ENCODE data around the gene HIPK2.

HIPK2 gene

GRCh38 chr7:139660317-139661042 lies 117.3 kb downstream of the HIPK2 start:
- TF ChIP-seq, protein P1, sequence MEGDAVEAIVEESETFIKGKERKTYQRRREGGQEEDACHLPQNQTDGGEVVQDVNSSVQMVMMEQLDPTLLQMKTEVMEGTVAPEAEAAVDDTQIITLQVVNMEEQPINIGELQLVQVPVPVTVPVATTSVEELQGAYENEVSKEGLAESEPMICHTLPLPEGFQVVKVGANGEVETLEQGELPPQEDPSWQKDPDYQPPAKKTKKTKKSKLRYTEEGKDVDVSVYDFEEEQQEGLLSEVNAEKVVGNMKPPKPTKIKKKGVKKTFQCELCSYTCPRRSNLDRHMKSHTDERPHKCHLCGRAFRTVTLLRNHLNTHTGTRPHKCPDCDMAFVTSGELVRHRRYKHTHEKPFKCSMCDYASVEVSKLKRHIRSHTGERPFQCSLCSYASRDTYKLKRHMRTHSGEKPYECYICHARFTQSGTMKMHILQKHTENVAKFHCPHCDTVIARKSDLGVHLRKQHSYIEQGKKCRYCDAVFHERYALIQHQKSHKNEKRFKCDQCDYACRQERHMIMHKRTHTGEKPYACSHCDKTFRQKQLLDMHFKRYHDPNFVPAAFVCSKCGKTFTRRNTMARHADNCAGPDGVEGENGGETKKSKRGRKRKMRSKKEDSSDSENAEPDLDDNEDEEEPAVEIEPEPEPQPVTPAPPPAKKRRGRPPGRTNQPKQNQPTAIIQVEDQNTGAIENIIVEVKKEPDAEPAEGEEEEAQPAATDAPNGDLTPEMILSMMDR (IDR thresholded peaks at IDR 0.05; ENCODE audit: insufficient read depth, missing control alignments), result no peak
- no peak for DNase-seq (ENCODE audit: insufficient read length, low spot score)
- FAIRE-seq, result no peak

DNA sequence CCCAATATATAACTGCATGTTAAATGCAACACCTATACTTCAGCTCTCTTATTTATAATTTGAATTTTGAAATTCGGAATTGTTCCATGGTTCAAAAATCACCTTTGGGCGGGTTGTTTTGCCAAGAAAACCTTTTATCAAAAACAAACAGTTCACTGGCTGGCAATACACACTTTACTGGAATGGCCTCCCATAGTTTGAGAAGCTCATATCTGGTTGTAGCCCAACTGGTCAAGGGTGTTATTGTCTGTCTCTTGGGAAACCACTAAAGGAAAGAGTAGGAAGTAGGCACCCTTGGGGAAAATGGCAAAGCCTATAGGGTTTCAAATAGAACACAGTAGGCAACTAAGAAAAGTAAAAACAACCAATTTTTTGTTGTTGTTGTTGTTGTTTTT lies 117.9 kb downstream of the HIPK2 start:
- no peak for FAIRE-seq
- TF ChIP-seq, protein P1 (IDR thresholded peaks at IDR 0.05; ENCODE audit: insufficient read depth, missing control alignments), result no peak
- no peak for DNase-seq (ENCODE audit: insufficient read length, low spot score)

GRCh38 chr7:139658908-139659675 lies 118.7 kb downstream of the HIPK2 start:
- DNase-seq (ENCODE audit: insufficient read length, low spot score) (no peak), FAIRE-seq (no peak)

GRCh38 chr7:139658296-139658695 lies 119.5 kb downstream of the HIPK2 start:
- no peak for DNase-seq (ENCODE audit: insufficient read length, low spot score)
- FAIRE-seq, result no peak
- TF ChIP-seq, protein P1 (IDR thresholded peaks at IDR 0.05; ENCODE audit: insufficient read depth, missing control alignments), result no peak

More at GRCh38 chr7:139658908-139659675, 118.7 kb downstream of the HIPK2 start:
- TF ChIP-seq, protein P1 (IDR thresholded peaks at IDR 0.05; ENCODE audit: insufficient read depth, missing control alignments), result no peak

- TF ChIP-seq, protein P1 (IDR thresholded peaks at IDR 0.05; ENCODE audit: insufficient read depth, missing control alignments), result no peak
- DNase-seq (ENCODE audit: insufficient read length, low spot score) (no peak), FAIRE-seq (no peak)
These were observed 120.1 kb downstream of the HIPK2 start for GRCh38 chr7:139657725-139658124.

DNA sequence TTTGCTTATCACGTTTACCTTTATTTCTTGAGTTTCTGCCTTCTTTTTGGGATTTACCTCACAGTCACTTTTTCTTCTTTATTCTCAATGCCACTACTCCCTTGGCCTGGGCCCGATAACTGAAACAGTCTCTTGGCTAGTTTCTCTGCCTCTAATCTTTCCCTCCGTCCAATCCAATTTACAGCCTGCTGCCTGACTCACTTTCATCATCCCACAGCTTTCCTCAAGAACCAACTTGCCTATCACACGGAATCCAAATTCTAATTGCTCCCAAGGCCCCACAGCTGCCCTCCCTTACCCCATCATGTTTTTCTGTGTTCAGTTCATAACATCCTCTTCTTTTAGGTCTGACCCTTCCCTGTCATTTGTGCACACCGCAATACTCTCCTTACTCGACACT lies 121.4 kb downstream of the HIPK2 start:
- no peak for FAIRE-seq
- TF ChIP-seq, protein P1 (IDR thresholded peaks at IDR 0.05; ENCODE audit: insufficient read depth, missing control alignments), result no peak
- no peak for DNase-seq (ENCODE audit: insufficient read length, low spot score)

DNA sequence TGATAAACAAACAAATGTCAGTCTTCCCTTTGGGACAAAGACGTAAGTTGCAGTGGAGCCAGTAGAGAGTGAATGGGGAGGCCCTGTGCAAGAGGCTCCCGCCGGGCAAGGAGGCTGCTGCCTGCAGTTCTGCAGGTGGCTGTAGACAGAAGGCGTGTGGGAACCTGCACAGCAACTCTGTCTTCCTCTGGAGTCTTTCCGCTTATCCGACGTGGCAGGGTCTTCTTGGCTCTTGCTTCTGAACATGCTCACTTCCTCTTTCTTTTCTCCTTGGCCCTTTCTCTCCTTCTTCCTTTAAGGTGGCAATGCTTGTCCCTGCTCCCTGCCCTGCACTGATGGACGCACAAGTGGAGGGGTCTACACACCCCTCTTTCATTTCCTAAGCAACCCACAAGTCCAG lies 122.5 kb downstream of the HIPK2 start:
- DNase-seq (ENCODE audit: insufficient read length, low spot score) (no peak), FAIRE-seq (no peak)
- TF ChIP-seq, protein P1 (IDR thresholded peaks at IDR 0.05; ENCODE audit: insufficient read depth, missing control alignments), result no peak

Measured in D721Med (cell line).